HS-27A (cell line): ENCODE data around the gene BCL2.

ENCODE experiments used
- DNase-seq: peaks from one replicate; pipeline ENCODE4 v3.0.0-alpha.2; 2012; ENCODE audit warnings: low read depth, missing footprints

The BCL2 gene

DNA sequence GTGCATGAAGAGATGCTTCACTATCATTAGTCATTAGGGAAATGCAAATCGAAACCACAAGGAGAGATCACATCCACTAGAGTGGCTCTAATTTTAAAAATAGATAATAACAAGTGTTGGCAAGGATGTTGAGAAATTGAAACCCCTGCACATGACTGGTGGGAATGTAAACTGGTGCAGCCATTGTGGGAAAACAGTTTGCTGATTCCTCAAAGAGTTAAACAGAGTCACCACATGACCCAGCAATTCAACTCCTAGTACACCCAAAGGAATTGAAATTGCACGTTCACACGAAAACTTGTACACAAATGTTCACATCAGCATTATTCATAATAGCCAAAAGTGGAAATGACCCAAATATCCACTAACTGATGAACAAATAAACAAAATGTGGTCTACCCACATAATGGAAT is 179.5 kb downstream of the BCL2 start:
- DNase-seq: no peak

DNA sequence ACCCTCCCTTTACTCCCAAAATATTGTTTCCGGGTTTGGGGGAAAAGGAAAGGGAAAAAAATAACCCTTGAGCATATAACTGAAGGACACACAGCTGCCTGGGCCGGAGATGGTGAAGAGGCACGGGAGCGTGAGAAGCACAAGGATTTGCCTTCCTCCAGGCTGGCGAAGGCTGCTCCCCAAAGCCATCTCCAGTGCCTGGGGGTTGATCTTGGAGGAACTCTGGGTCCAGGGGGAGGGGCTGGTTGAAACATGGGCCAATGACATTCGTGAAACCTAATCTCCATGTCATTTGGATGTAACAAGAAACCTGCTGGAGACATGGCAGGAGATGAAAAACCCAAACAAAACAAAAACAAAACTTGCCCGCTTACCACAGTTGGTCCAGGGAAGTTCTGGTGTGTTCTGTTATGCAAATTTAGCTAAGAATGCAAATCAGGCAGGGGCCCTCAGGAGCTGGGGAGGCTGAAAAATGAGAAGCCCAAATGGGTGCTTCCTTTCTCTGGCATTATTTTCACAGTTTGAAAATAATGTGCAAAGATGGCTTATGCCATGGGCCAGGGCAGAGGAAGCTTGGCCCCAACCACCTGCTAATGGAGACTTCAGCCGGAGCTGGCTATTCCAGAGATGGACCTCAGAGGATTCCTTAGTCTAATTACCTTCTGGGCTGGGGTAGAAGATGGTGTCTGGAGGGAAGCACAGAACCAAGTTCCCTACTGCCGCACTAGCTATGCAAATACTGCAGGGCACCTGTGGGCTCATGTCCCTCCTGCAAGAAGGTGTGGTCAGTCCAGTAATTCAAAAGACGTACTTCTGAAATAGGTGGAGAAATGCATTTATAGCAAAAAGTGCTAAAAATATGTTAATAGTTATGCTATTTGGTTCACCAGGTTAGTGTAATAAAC is 180.9 kb downstream of the BCL2 start:
- no peak for DNase-seq

DNA sequence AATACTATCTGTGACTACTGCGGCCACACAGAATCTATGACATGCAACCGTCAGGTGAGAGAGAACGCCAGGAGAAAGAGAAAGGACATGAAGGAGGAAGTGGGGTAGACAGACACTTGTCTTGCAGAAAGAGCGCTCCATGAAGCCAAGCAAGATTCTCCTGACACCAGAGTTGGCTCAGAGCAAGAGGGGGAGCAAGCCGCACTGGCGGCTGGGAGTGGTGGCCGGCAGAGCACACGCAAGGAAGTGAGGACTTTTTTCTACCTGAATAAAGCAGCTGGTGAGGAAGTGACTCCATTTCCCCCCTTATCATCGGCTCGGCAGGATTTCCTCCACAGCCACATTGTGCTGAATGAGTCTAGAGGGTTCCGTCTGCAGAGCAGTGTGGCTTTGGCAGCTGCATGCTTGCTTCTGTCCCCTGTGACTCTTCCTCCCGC is 181.6 kb downstream of the BCL2 start:
- no peak for DNase-seq

DNA sequence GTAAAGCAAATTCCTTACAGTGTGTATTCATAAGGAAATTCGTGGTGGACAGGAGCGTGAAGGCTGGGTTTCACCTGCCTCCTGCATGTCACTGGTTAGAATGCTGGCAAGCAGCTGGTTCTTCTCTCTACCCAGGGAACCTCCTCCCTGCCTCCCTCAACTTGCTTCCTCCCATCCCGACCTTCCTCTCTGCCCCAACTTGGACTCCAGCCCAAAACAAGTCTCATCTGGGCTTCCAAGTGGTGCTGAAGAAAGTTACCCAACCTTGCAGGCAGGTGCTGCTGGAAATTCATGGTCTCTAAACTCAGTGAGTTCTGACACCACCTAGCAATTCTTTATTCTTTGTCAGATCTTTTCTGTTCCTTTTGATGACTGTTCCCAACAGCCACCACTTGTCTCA is 184.5 kb downstream of the BCL2 start:
- no peak for DNase-seq

DNA sequence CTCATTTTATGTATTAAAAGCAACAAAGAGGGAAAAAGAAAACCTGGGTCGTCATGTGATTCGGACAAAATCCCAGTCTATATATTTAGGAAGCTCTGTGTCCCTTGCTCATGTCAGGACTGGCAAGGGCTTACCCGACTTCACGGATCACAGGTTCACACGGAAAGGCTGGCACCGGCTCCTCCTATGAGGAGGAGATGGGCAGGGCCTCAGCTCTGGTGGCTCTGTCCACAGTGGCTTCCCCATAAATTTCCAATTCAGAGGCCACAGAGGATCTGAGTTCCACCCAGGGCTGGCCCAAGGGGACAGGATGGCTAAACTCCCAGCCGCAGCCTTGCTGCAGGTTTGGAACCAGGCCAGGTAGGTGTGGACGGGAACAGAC is 186.8 kb downstream of the BCL2 start:
- no peak for DNase-seq

DNA sequence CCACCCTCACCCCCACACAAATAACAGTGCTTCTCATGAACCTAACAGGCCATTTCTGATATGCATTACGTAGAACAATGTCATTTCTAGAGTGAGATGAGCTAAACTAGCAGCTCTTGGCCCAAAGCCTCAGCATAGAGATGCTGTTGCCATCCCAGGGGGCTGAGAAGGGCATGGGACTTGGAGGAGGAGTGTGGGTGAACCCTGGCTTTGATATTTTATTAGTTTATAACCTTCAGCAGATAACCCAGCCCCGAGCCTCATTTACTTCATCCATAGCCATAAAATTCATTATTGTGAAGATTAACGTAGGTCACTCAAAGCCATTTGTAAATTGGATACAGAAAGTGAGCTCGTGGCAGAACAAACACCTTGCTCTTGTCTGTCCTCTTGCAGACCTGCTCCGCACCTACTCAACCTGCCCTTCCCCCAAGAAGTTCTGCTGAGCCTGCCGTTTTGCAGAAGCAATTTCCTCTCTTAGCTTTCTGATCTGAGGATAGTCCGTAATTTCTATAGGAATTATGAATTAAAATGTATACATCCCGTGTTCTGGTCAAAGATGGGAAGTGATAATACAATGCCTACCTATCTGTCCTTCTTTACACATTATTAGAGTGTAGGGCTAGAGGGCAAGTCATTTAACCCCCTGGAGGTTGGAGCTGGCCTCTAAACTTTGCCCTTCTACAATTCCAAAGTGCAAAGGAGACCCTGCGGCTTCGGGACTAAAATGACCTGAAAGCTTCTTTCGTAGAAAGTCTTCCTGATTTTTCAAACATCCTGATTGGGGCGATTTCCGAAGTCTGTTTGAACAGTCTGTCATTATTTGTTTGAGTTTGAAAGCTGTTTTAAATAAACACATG is 187.4 kb downstream of the BCL2 start:
- DNase-seq: no peak

DNA sequence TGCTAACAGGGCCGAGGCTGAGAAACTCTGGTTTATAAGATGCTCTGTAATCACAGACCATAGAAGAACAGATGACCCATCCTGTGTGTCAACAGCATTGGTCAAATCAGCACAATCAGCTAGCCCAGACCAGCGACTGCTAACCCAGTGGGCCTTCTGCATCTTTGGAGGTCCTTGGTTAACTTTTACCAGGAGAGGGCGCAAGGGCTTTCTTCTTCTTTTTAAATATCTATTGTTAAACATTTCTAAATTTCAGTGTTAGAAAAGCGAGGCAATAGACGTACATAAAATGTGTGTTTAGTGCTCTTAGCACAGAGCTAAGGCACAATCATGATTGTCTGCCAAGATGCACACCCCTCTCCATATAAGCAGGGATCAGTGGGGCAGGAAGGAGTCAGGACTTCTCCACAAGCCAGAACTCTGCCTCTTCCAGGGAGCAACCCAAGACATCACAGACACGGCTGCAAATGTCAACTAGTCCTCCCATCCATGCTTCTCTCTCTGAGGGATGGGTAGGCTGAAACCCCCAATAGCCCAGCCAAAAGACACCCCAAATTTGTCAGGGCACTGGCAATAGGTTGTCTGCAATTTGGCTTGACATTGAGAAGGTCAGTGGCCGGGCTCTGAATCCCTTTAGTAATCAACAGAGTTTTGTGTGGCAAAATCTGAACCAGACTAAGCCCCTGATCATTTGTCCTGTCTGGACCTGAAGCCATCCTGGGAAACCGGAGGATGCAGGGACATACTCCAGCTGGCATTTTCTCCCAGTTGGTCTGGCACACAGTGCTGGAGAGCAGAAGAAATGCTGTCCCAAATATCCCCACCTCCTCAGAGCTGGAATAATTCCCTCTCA is 188.2 kb downstream of the BCL2 start:
- peak; percentile 26 for DNase-seq

DNA sequence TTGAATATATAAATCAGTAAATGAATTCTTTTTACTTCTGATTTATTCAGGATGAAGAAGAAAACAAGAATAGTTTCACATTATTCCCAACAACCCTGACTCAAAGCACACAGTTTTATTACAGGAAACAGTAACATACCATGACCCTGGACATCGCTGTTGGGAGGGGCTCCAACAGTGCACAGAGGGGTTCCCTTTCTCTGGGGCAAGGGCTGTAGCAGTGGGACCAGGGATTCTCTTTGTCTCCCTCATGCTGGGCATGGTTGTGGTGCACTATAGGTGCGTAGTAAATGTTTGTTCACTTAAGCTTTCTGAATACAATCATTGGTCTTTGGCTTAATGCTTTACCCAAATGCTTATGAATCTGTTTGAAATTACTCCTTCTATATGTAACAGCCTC is 189.4 kb downstream of the BCL2 start:
- DNase-seq: no peak

DNA sequence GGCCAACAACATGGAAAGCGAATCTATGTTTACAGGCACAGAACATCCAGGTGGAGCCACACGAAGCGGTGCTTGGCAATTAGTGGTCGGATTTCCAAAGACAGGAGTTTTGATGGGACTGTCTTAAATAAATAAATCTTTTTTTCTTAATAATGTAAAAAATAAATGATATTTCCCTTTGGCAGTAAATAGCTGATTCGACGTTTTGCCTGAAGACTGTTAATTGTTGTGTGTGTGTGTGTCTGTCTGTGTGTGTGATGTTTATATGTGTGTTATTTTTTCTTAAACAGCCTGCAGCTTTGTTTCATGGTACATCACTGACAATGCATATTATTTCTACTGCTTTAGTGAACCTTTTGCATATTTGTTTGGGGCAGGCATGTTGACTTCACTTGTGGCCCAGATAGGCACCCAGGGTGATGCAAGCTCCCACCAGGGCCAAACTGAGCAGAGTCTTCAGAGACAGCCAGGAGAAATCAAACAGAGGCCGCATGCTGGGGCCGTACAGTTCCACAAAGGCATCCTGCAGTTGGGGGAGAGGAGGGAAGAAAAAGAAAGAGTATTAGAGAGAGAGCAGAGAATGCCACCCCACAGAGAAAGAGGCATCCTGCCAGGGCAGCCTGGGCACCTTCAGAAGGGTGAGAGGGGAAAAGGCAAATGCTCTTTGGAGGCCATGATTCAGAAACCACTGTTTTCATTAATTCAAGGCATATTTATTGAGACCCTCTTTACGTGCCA is 191.2 kb downstream of the BCL2 start:
- no peak for DNase-seq

DNA sequence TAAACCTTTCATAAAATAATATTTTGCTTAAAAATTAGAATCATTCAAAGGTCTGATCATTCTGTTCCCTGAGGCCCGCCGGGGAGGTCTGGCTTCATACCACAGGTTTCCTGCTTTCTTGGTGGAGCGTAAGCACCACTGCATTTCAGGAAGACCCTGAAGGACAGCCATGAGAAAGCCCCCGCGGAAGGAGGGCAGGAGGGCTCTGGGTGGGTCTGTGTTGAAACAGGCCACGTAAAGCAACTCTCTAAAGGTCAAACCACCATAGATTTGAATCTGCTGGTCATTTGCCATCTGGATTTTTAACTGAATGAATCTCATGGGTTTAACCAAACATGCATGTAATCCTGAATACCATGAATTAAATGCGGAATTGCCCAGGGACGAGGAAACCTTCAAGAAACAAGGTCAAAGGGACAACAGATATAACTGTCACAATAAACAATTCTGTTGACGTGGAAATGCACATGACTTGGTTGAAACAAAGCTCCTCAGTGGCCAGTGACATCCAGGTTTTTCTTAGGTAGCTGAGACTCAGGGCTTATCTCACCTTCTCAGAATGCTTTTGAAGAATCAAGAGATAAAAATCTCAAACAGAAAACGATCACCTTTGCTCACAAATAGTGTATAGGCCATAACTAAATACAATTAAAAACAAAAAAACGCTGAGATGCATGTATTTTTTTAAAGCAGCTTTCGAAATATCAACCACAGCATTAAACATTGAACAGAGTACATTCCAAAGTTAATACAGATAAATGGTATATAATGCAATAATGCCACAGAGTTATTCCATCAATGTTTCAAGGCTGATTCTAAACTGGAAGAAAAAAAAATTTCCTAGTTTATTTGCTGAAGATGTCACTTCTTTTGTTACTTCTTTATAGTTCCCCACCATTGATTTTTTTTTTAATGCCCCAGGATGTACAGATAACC is 193.2 kb downstream of the BCL2 start:
- DNase-seq: no peak

DNA sequence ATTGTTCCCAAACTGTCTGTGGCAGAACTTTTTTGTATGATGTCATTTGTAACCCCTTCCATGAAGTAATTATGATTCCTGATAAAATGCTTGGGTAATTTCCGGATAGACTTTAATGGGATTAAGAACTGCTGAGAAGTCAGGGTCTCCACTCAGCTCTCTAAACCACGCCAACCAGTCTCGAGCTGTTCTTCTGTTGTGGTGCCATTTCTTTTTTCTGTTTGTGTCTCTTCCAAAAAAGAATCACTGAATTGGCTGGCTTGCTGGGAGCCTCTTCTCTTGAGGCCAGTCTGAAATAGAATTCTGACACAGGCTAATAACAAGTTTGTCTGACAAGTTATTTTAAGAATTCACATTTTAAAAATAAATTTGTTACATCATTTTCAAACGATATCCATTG is 198.9 kb downstream of the BCL2 start:
- no peak for DNase-seq

DNA sequence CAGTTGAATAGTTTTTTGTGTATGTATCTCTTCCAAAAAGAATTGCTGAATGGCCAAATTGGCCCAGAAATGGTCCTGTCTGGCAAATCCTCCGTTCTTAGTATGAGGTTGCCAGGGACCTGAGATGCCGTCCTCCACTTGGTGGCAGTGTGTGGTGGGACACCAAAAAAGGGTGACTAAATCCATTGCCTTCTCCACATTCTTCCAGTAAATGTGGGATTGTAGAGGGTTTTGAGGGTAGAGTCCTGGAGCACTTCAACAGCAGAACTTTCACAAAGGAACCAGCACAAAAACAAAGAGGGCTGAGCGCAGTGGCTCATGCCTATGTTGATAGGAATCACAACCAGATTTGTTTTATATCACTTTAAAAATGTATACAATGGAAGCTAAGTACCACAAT is 199.9 kb downstream of the BCL2 start:
- DNase-seq: no peak

DNA sequence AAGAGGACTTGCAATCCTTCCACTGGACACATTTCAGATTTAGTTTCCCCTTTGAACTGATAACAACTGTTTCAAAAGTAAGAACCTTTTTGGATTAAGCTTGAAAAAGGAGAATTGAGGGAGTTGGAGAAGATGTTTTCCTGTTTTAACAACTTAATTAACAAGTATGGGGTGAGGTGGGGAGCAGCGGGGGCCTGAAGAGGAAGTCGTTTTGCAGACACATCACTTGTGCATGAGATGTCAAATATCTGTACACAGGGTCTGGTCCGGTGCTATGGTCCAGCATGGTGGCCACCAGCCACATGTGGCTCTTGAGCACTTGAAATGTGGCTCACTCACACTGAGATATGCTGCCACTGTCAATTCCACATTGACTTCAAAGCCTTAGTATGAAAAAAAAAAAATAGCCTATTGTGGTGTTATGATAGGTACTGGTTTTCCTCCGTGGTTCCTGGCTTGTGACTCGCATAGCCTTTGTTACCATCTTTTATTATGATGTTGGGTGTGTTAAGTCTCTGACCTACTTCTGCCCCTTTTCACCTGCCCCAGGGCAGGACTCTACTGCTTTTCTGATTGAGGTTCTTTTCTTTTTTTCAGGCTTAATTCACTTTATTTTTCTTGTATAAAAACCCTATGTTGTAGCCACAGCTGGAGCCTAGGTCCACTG is 205.5 kb downstream of the BCL2 start:
- no peak for DNase-seq

DNA sequence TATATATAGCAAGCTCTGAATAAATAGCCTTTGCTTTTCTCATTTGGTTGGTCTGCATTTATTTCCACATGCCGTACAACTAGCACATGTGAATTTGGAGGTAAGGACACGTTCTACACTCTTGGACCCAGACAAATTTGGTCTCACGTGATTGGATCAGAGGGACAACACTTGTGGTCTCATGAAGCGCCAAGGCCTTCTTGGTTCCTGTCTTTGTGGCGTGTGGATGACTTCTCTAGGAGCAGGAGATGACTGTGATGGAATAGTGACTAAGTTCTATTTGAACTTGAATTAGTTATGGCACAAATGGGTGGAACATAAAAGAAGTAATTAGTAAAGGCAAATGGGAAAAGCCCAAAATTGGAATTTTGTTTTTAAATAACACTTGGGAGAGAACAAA is 206.9 kb downstream of the BCL2 start:
- DNase-seq: no peak

DNA sequence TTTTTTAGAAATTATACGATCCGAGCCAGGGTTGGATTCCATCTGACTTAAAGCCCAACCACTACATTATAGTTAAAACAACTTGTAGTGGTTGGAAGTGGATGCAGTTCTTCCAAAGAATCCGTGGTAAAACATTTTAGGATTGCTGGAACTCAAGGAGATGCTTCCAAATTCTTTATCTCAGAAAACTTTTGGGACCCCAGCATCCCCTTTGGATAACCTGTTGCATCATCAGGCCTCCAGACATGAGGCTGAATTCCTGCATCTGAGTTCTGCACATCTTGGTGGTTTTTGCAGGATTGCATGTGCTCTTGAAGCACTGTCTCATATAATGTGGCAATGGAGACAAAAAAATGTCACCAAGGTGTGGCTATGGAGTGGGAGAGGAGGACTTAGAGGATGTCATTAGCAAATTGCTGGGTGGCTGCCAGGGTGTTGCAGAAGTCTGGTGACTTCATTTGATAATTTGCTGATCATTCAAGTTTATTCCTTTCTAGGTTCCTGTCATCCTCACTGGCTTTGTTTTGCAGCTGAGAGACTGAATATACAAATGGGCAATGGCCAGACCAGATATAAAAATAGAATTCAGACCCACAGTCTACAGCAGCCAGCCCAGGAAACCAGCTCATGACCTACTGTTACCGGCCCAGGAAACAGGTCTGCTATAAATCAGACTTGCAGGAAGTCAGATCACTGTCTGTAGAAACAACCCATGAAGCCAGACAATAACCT is 207.7 kb downstream of the BCL2 start:
- no peak for DNase-seq

DNA sequence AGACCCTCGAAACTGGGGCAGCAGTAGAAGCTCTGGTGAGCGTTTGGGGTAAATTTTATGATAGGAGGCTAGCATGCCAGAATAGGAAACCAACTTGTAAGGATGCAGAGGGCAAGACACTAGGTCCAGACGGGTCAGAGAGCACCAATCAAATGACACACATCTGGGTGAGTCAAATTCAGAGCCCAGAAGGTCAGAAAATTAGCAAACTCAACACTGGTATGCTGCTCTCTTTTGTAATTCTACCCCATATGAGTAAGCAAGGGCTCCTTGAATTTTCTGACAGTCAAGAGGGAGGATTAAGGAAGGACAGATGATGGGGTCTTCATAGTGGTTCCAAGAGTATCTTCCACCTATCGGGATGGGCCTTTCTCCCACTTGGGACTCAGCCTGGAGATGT is 209.8 kb downstream of the BCL2 start:
- no peak for DNase-seq

DNA sequence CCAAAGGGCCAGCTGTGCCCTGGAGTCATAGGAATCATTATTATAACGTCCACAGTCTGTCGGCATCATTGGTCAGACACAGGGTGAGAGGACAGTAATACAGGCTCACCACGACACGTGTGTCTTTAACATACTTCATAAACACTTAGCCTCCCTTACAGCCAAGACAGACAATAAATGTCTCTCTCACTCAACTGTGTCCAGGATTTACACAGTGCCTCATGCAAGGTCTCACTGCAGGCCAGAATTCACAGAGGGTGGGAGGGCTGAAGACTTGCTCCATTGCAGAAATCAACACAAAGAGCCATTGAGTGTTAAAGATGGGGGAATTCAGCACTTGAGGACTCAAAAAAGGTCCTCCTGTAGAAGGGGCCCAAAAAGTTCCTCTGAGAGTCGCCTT is 210.5 kb downstream of the BCL2 start:
- DNase-seq: no peak

DNA sequence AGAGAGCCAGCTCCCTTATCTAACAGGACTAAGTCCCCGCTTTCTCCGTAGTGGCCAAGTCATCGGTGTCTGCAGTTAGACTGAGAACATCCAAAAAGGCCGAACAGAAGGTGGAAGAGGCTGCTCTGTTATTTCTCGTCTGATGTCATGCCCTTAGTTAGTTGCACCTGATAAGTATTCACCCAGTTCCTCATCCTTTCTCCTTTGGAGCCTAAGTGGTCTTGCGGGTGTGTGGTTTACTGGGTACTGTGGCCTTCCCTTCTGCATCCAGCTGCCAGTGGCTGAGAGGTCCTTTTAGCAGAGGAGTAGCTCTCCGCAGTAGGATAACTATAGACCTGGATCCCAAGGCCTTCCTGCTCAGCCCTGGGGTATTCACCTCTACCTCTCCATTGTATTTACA is 211.6 kb downstream of the BCL2 start:
- DNase-seq: no peak

DNA sequence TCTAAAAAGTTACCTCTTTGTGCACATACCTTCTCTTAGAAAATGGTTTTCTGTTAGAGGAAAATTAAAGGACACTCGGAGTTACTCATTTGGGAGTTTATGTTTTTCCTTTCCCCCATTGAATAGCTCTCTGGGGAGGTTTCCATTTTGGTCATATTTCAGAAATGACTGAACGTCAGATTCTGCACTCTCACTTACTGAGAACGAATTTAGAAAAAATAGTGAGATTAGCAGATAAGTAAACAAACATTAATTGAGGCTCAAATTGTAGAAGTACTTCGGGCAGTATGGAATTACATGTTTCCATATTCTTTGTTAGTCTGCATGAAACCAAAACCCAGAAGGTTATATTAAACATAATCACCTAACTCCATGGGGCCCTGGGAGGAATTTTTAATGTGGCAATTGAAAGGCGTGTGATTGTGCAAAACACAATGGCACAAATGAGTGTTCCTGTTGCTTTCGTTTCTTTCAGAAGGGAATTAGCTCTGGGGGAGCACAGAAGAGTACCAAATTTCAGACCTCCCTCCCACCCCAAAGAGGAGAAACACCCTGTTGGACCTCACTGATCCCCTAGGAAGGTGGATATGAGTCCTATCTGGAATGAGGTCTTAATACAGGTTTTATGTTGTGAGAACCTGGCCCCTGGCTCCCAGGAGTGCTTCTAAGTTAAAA is 212.3 kb downstream of the BCL2 start:
- no peak for DNase-seq
